Activated CD8-positive, alpha-beta memory T cell treated with anti-CD3 and anti-CD28 coated beads for 36 hours (primary cell): ENCODE results near the gene GPRIN3. TPM values are rescaled to one million over a fixed set of nuclear protein-coding genes. Genes with fewer than 3 reads are reported as not detected.
"Not testable (repeated sequence)": the region's sequence is repeated elsewhere in the genome, so short reads cannot be mapped to it uniquely, and the experiment has no call there.

Source experiments
- CTCF ChIA-PET: fragments of 350-600 bp; sonication (Branson Sonifier 250); formaldehyde crosslinking; loops from one replicate; lab custom pipeline; 2021; ENCODE audit warnings: antibody characterized with exemption; lab: Charles Lee
- POLR2A ChIA-PET: fragments of 350-600 bp; sonication (Branson Sonifier 250); formaldehyde crosslinking; loops from one replicate; lab custom pipeline; 2021; ENCODE audit warnings: antibody characterized with exemption; lab: Charles Lee
- total RNA-seq, 2 experiments: library from RNA; stranded (reverse); gene quantifications; one replicate each; pipeline ENCODE4 v1.2.3, GENCODE V29; 2021

The GPRIN3 gene
- total RNA-seq, 2 experiments from 2014 or later = 18.8 to 19.0 TPM

DNA sequence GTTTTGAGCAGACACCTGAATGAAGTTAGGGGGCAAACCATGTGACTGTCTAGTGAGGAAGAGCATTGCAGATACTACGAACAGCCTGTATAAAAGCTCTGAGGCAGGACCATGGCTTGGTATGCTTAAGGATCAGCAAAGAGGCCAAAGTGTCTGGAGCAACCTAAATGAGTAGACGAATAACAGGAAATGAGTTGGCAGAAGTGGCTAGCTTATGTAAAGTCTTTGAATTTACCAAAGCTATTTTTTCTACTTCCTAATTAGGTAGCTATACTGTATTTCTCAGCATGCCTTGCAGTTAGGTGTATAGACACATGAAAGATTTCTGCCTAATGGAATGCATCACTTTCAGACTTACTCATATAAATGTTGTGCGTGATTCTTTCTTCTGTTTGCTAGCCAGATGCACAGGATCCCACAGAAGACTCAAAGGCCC lies 9.3 kb upstream of the GPRIN3 start:
- POLR2A ChIA-PET = interaction anchor here (0.5 to 2.4 kb wide), 2 partner anchors 22 to 61 kb away, joined by 3 to 9 read pairs; no protein-coding TSS in a partner anchor

GRCh38 chr4:89316211-89316610 lies 8.6 kb upstream of the GPRIN3 start:
- ChIA-PET POLR2A (interaction anchor here (0.5 to 2.4 kb wide), 2 partner anchors 21 to 62 kb away, joined by 3 to 9 read pairs; no protein-coding TSS in a partner anchor), CTCF (interaction anchor here (1.0 to 1.6 kb wide), 3 partner anchors 8 to 16 kb away, joined by 3 to 5 read pairs (median 4); partner anchors contain the start of gene GPRIN3)

More for the DNA sequence above, 9.3 kb upstream of the GPRIN3 start:
- CTCF ChIA-PET = interaction anchor here (1.4 to 1.6 kb wide), 2 partner anchors 9 to 16 kb away, joined by 4 to 5 read pairs; partner anchors contain the start of gene GPRIN3

GRCh38 chr4:89314291-89314690 lies 6.7 kb upstream of the GPRIN3 start:
- ChIA-PET CTCF (no interaction called here), POLR2A (no interaction called here)

- ChIA-PET CTCF (no interaction called here), POLR2A (no interaction called here)
Observed at GRCh38 chr4:89312066-89312465, 4.5 kb upstream of the GPRIN3 start.

GRCh38 chr4:89311433-89311832 lies 3.8 kb upstream of the GPRIN3 start:
- CTCF ChIA-PET = no interaction called here
- POLR2A ChIA-PET = no interaction called here

GRCh38 chr4:89309154-89309553 lies 1.6 kb upstream of the GPRIN3 start:
- CTCF ChIA-PET = interaction anchor here (1.4 kb wide), 1 partner anchor 54 kb away, joined by 5 read pairs; no protein-coding TSS in a partner anchor
- POLR2A ChIA-PET = not testable (repeated sequence)

DNA sequence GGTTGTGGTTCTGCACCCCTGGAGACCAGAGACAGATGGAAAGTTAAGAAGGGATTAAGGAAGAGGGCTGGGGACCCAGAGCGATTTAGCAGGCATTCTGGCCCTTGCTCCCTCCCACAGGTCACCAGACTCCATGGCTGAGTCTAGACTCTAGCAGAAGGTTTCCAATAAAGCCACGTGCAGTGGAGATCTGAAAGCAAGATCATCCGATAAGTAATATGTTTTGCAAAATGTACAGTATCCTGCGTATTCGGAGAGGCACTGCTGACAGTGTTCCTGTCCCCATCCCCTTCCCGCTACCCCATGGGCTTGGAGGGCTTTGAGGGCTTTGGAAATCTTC lies 531 bp upstream of the GPRIN3 start:
- ChIA-PET CTCF (interaction anchor here (0.7 to 1.8 kb wide), 8 partner anchors 9 to 82 kb away, joined by 3 to 6 read pairs (median 3); no protein-coding TSS in a partner anchor), POLR2A (interaction anchor here (1.1 to 1.4 kb wide), 4 partner anchors 9 to 49 kb away, joined by 3 to 10 read pairs (median 4); no protein-coding TSS in a partner anchor)

DNA sequence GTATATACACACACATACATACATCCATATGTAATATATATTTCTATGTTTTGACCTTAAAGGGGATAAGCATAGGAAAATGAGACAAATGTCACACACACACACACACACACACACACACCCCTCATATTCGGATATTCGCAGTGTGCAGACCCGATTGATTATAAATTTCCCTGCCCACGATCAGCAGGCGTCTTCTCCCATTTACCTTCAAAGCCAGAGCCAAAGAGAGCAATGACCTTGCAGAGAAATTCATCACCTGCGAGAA lies 488 bp downstream of the GPRIN3 start:
- CTCF ChIA-PET = interaction anchor here (0.6 to 1.8 kb wide), 4 partner anchors 10 to 482 kb away, joined by 3 to 6 read pairs (median 4); no protein-coding TSS in a partner anchor
- POLR2A ChIA-PET = interaction anchor here (0.5 to 1.4 kb wide), 3 partner anchors 8 to 714 kb away, joined by 3 to 10 read pairs (median 5); no protein-coding TSS in a partner anchor

GRCh38 chr4:89306486-89307177 lies 968 bp downstream of the GPRIN3 start:
- CTCF ChIA-PET = interaction anchor here (0.6 to 1.0 kb wide), 2 partner anchors 9 to 81 kb away, joined by 3 read pairs; no protein-coding TSS in a partner anchor
- POLR2A ChIA-PET = no interaction called here

- ChIA-PET CTCF (interaction anchor here (0.6 to 1.3 kb wide), 4 partner anchors 10 to 80 kb away, joined by 3 read pairs; no protein-coding TSS in a partner anchor), POLR2A (no interaction called here)
Observed at GRCh38 chr4:89305712-89306437, 1.7 kb downstream of the GPRIN3 start.

DNA sequence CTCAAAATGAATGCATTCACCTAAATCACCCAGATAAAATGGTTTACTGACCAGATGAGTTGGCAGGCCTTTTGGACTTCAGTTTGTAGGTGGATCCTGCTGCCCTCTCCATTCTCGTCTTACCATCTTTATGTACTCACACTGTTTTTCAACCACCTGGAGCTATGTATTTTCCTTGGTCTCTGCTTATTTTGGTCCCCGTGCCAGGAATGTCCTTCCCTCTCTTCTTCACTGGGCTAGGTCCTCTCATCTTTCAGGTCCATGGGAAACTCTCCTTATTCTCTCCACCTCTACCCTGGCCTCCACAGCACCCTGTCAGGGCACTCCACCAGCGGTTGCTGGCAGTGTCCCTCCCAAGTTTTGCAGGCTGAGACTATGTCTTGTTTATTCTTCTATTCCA lies 2.6 kb downstream of the GPRIN3 start:
- ChIA-PET CTCF (interaction anchor here (1.0 to 1.3 kb wide), 2 partner anchors 12 to 61 kb away, joined by 3 read pairs; no protein-coding TSS in a partner anchor), POLR2A (no interaction called here)

DNA sequence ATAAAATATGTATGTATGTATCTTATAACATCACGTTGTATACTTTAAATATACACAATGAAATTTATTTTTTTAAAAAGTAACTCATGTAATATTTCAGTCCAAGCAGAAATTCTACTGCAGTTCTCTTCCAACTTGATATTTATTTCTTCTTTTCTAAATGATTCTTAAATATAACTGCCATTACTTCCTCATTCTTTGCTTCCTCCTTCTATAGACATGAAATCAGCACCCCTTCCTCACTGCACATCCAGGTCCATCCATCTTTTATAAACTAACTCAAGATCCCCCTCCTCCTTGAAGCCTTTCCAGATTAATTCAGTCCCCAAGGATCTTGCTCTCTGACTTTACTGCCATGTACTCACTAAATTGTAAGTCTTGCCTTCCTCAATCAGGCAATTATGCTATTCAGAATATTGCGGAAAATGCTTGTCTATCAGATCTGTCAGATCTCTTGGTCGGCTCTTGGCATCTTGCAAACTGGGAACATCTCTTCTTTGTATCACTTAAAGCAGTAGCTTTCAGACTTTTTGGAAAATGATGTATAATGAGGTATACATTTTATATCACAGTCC lies 3.7 kb downstream of the GPRIN3 start:
- ChIA-PET CTCF (no interaction called here), POLR2A (no interaction called here)

DNA sequence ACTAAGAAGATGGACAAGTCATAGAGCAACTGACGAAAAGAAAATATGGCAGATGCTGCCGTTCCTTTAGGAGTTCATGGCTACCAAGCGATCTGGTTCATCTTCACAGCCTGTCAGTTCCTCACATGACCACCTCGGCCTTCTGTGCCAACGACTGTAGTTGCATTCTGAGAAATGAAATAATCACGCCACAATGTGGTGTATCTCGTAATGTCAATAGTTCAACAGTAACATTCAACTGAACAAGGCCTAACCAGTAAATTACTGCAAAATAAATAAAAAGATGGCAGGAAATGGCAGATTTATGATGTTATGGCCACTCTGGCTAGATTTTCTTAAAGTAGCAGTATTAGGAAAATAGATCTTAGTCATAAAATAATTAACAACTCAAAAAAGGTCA lies 4.4 kb downstream of the GPRIN3 start:
- POLR2A ChIA-PET = no interaction called here
- CTCF ChIA-PET = interaction anchor here (1.2 kb wide), 1 partner anchor 48 kb away, joined by 3 read pairs; no protein-coding TSS in a partner anchor

DNA sequence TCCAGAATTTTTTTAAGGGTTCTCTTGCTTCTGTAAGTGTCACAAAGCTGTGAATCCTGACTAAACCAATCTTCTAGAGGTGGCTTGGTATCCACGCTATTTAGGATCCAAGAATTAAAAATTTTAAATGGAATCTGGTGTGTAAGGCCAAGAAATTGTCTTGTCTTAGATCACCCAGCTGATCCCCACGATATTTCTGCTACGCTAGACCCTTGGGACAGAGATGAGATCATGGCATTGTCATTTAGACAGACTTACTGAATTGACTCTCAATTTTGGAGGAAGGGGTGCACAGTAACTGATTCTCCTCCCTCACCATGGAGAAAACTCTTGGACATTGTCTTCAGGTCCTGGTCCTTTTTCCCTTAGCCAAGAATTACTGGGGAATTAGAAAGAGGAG lies 5.7 kb downstream of the GPRIN3 start:
- CTCF ChIA-PET = interaction anchor here (0.7 to 1.2 kb wide), 2 partner anchors 13 to 19 kb away, joined by 3 to 4 read pairs; no protein-coding TSS in a partner anchor
- POLR2A ChIA-PET = interaction anchor here (0.6 to 1.5 kb wide), 2 partner anchors 13 to 826 kb away, joined by 3 to 5 read pairs; no protein-coding TSS in a partner anchor

DNA sequence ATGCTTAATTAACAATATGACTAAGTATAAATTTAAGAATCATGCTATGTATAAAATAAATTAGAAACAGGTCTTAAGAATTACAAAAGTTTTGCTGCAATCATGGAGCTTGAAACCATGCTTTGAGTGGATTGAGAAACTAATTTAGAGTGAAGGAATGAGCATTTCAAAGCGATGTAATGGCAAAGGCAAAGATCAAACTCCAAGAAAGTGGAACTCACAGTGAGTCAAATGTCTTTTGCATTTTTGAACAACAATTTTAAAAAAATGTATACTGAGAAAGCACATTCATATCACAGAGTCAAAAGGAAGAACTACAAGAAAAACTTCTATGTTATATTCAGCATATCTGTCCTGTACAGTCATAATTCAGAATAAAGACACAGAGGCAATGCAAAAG lies 6.6 kb downstream of the GPRIN3 start:
- ChIA-PET POLR2A (interaction anchor here (1.0 to 3.3 kb wide), 2 partner anchors 9 to 11 kb away, joined by 3 to 16 read pairs; no protein-coding TSS in a partner anchor), CTCF (interaction anchor here (1.4 to 1.6 kb wide), 2 partner anchors 9 to 15 kb away, joined by 3 to 4 read pairs; no protein-coding TSS in a partner anchor)

DNA sequence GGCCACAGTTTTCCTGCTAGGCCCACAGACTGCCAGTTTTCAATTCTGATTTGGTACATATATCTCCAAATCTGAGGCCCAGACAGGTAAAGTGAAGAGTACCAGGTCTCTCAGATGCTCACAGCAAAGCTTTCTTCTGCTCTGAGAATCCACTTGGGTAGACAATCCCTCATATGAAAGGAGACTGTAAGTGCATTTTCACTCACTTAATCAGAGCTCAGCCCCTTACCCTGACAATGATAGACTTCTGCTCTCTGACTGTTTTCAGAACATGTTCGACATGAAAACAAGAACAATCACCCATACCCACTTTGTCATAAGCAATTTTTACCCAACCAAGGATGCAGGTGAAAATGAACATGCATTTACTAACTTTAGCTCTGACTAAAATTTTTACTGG lies 7.1 kb downstream of the GPRIN3 start:
- POLR2A ChIA-PET = interaction anchor here (1.0 to 3.3 kb wide), 2 partner anchors 9 to 11 kb away, joined by 3 to 16 read pairs; no protein-coding TSS in a partner anchor
- CTCF ChIA-PET = interaction anchor here (1.0 to 1.6 kb wide), 3 partner anchors 9 to 62 kb away, joined by 3 to 4 read pairs (median 3); no protein-coding TSS in a partner anchor

- ChIA-PET CTCF (interaction anchor here (0.6 to 1.6 kb wide), 5 partner anchors 8 to 1124 kb away, joined by 3 to 4 read pairs (median 3); no protein-coding TSS in a partner anchor), POLR2A (interaction anchor here (1.1 to 3.3 kb wide), 2 partner anchors 10 to 14 kb away, joined by 6 to 16 read pairs; no protein-coding TSS in a partner anchor)
Observed at GRCh38 chr4:89300060-89300459, 7.5 kb downstream of the GPRIN3 start.

- POLR2A ChIA-PET = interaction anchor here (0.7 to 3.3 kb wide), 4 partner anchors 8 to 143 kb away, joined by 3 to 16 read pairs (median 6); partner anchors contain the start of gene GPRIN3
- CTCF ChIA-PET = interaction anchor here (0.6 to 1.6 kb wide), 6 partner anchors 8 to 1123 kb away, joined by 3 to 4 read pairs (median 3); no protein-coding TSS in a partner anchor
Observed at GRCh38 chr4:89299153-89299791, 8.3 kb downstream of the GPRIN3 start.
